Right lobe of liver (tissue), 4 donors: ENCODE results near the gene KCTD13.

ENCODE experiments used
- POLR2A ChIP-seq: fragments of 450-650 bp; IDR thresholded peaks from one replicate; pipeline ENCODE4 v1.6.1; 2017; ENCODE audit warnings: antibody characterized with exemption, mild to moderate bottlenecking
- TF ChIP-seq, protein P1 (sequence below), 4 donors: fragments of 200-600 bp in 3 of 4; fragments of 450-650 bp in 1 of 4; IDR thresholded peaks; one replicate each; pipeline versions ENCODE4 v1.5.1 to v1.8.0; 2016 to 2022; ENCODE audit warnings: antibody characterized with exemption in 4 of 4, mild to moderate bottlenecking in 2 of 4
- donor health status: DM: no; HTN: no; CAD: no.
- donor health status: DM: no; HTN: no; CAD: no.
- donor health status: DM: no; HTN: yes; CAD: no.

DNA sequence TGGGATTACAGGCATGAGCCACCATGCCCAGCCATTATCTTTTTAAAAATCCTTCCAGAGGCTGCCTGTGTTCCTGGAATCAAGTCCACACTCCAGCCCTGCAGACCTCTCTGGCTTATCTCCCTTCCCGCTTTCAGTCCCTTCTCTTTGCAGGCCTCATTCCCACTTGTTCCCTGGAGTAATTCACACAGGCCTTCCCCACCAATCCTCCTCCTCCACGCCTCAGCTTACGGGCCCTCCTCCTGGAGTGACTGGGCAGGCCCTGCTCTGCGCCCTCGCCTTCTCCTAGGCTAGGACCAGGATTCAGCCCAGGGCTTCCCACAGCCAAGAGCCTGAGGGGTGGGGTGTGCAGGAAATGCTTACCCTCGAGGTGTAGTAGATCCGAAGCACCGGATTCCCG is 65.8 kb downstream of the KCTD13 start:
- TF ChIP-seq POLR2A: no peak
- TF ChIP-seq, protein P1, sequence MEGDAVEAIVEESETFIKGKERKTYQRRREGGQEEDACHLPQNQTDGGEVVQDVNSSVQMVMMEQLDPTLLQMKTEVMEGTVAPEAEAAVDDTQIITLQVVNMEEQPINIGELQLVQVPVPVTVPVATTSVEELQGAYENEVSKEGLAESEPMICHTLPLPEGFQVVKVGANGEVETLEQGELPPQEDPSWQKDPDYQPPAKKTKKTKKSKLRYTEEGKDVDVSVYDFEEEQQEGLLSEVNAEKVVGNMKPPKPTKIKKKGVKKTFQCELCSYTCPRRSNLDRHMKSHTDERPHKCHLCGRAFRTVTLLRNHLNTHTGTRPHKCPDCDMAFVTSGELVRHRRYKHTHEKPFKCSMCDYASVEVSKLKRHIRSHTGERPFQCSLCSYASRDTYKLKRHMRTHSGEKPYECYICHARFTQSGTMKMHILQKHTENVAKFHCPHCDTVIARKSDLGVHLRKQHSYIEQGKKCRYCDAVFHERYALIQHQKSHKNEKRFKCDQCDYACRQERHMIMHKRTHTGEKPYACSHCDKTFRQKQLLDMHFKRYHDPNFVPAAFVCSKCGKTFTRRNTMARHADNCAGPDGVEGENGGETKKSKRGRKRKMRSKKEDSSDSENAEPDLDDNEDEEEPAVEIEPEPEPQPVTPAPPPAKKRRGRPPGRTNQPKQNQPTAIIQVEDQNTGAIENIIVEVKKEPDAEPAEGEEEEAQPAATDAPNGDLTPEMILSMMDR (IDR thresholded peaks at IDR 0.05): no peak
